Measurements from ENCODE around the gene COL13A1. TPM values are rescaled to one million over a fixed set of nuclear protein-coding genes. Genes with fewer than 3 reads are reported as not detected.

The COL13A1 gene
- total and polyA plus RNA-seq, 7 experiments from 2014 or later = 0.88 TPM; not detected in 6

DNA sequence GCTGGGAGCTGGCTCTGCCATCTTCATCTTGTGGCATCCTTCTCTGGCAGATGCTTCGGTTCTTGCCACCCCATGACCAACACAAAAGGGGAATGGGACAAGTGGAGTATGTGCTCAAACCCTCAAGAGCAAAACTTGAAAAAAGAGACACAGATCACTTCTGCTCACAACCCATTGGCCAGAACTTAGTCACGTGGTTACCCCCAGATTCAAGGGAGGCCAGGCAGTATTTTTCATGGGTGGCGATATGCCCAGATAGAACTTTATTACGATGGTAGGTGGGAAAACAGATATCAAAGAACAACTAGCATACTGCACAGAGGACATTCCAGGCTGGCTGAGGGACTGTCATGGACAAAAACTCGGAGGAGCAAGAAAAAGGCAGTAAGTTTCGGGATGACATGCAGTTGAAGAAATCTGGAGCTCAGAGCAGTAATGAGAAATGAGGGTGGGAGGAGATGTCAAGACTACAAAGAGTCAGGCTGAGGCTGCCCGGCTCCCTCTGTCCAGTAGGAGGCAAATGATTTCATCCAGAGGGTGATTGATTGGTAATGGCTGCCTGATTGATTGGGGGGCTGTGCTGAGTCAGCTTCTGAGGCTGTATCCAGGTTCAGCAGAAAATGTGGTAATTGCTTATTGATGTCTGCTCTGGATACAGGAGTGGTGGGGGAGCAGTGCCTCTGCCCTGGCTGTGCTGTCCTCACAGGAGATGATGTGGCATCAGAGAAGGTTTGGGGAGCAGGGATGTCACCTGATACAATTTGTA lies 25.3 kb downstream of the COL13A1 start:
- POLR2A ChIA-PET = no interaction called here
- intact Hi-C loops (cut with micrococcal nuclease) = no loop called here
- Mint-ChIP-seq H3K4me3 (no peak overlapping the region), H3K4me1 (peaks cover 0 to 5% (median 0%) of the 10 kb centered on the region in 7 donors), H3K36me3 (no peaks in the 10 kb centered on the region), H3K9me3 (no peaks in the 10 kb centered on the region), H3K27me3 (peaks cover 5 to 25% (median 15%) of the 10 kb centered on the region in 5 donors), H3K27ac (no peak overlapping the region)
- DNase-seq (no peak), ATAC-seq (no peak)
- Histone ChIP-seq H3K27ac (ENCODE audit: low read depth, low read length) (no peak overlapping the region), H3K4me1 (ENCODE audit: control insufficient read depth in 2 of 2, insufficient read depth in 2 of 2, low read length in 2 of 2) (no peaks in the 10 kb centered on the region), H3K4me3 (ENCODE audit: low read length) (no peak overlapping the region), H3K36me3 (ENCODE audit: control insufficient read depth in 2 of 3, insufficient read depth in 3 of 3, low read length in 3 of 3) (no peaks in the 10 kb centered on the region), H3K27me3 (ENCODE audit: control insufficient read depth in 2 of 2, insufficient read depth in 2 of 2, low read length in 2 of 2) (no peaks in the 10 kb centered on the region), H3K9me3 (ENCODE audit: control insufficient read depth in 2 of 3, low read length in 3 of 3) (no peaks in the 10 kb centered on the region)
- CTCF ChIA-PET = no interaction called here

DNA sequence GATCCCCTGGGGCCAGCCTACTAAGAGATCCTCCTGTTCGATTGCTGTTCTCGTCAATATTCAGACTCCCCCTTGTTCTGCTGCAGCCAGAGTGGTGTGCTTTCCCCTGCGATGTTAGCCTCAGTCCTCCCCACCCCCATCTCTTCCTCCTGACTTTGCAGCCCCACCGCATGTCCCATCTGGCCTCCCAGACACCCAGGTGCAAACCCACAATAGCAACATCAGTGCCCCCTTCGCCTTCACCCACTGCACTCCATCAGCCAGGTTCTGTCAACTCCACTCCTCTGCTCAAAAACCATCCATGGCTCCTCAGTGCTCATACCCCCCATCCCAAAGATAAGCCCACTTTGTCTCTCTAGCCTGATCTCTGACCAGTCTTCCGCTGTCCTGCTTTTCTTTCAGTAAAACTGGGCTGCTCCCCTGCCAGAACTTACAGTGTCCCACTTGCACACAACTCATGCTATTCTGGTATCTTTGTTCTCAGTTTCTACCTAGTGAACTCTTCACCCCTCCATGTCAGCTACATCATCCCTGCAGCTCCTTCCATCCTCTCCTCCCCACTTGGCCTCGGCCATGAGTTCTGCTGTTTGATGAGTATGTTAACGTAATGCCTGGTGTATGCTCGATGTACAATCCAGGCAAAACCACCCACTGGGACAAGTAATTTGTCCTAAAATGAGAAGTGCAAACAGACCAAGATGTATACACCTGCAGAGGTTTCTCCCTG lies 26.6 kb downstream of the COL13A1 start:
- Histone ChIP-seq H3K27me3 (ENCODE audit: control insufficient read depth in 2 of 2, insufficient read depth in 2 of 2, low read length in 2 of 2) (no peaks in the 10 kb centered on the region), H3K27ac (ENCODE audit: low read depth, low read length) (no peak overlapping the region), H3K9me3 (ENCODE audit: control insufficient read depth in 2 of 3, low read length in 3 of 3) (no peaks in the 10 kb centered on the region), H3K4me3 (ENCODE audit: low read length) (no peak overlapping the region), H3K36me3 (ENCODE audit: control insufficient read depth in 2 of 3, insufficient read depth in 3 of 3, low read length in 3 of 3) (no peaks in the 10 kb centered on the region), H3K4me1 (ENCODE audit: control insufficient read depth in 2 of 2, insufficient read depth in 2 of 2, low read length in 2 of 2) (no peaks in the 10 kb centered on the region)
- Mint-ChIP-seq H3K9me3 (no peaks in the 10 kb centered on the region), H3K27me3 (peaks cover 5 to 25% (median 15%) of the 10 kb centered on the region in 5 donors), H3K4me3 (no peak overlapping the region), H3K36me3 (no peaks in the 10 kb centered on the region), H3K4me1 (peaks cover 0 to 5% (median 0%) of the 10 kb centered on the region in 7 donors), H3K27ac (no peak overlapping the region)
- CTCF ChIA-PET = no interaction called here
- no peak for DNase-seq
- ATAC-seq = no peak
- POLR2A ChIA-PET = no interaction called here
- intact Hi-C loops (cut with micrococcal nuclease) = no loop called here

DNA sequence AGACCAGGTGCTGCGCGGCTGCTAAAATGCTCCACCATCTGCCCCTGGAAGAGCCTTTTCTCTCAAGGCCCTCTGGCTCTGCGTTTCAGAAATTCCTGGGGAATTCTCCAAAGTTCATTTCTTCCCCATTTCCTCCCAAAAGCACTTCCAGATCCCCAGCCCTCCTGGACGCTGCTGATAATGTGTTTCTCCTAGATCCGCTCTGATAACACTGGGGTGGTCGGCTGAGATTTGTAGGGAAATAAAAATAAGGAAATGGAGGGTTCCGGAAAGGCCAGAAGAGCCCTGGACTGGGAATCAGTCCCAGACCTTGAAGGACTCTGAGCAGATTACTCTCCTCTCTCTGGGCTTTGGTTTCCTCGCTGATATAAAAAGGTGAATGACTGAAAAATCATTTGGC lies 28.1 kb downstream of the COL13A1 start:
- Histone ChIP-seq H3K4me1 (ENCODE audit: control insufficient read depth in 2 of 2, insufficient read depth in 2 of 2, low read length in 2 of 2) (no peaks in the 10 kb centered on the region), H3K27ac (ENCODE audit: low read depth, low read length) (no peak overlapping the region), H3K4me3 (ENCODE audit: low read length) (no peak overlapping the region), H3K36me3 (ENCODE audit: control insufficient read depth in 2 of 3, insufficient read depth in 3 of 3, low read length in 3 of 3) (no peaks in the 10 kb centered on the region), H3K27me3 (ENCODE audit: control insufficient read depth in 2 of 2, insufficient read depth in 2 of 2, low read length in 2 of 2) (no peaks in the 10 kb centered on the region), H3K9me3 (ENCODE audit: control insufficient read depth in 2 of 3, low read length in 3 of 3) (no peaks in the 10 kb centered on the region)
- H3K4me1 Mint-ChIP-seq = peaks cover 0 to 5% (median 0%) of the 10 kb centered on the region in 7 donors
- H3K27me3 Mint-ChIP-seq = peaks cover 14 to 34% (median 16%) of the 10 kb centered on the region in 5 donors
- H3K27ac Mint-ChIP-seq = no peak overlapping the region
- no peaks in the 10 kb centered on the region for H3K36me3 Mint-ChIP-seq
- no peak for ATAC-seq
- no peak overlapping the region for H3K4me3 Mint-ChIP-seq
- CTCF ChIA-PET = interaction anchor here (0.6 kb wide), 1 partner anchor 946 kb away, joined by 3 read pairs; no protein-coding TSS in a partner anchor
- no peaks in the 10 kb centered on the region for H3K9me3 Mint-ChIP-seq
- no peak for DNase-seq
- POLR2A ChIA-PET = no interaction called here
- intact Hi-C loops (cut with micrococcal nuclease) = no loop called here

DNA sequence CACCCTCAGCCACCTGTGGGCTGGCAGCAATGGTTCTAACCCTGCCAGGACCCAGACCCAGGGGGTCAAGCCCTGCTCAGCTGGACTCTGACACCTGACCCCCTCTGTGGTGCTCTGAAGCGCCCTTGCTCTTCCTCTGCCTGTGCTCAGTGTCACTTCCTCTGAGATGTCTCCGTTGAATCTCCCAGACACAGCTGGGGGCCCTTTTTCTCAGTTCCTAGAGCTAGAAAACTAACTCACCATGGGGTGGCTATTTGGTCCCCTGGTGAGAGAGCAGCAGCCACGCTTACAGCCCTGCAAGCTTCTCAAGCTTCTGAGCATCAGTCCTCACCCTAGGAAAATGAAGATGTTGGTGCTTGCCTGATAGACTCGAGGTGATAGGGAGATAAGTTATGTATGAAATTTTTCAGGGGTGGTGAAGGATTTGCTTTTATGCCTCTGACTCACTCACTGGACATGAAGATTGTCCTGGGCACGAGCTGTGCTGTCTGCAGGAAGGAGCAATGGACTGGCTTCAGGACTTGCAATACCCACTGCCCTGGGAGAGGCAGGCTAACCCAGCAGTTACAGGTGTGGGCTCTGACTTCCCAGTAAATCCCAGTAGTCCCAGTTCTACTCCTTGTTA lies 29.6 kb downstream of the COL13A1 start:
- Histone ChIP-seq H3K27ac (ENCODE audit: low read depth, low read length) (no peak overlapping the region), H3K27me3 (ENCODE audit: control insufficient read depth in 2 of 2, insufficient read depth in 2 of 2, low read length in 2 of 2) (no peaks in the 10 kb centered on the region), H3K4me1 (ENCODE audit: control insufficient read depth in 2 of 2, insufficient read depth in 2 of 2, low read length in 2 of 2) (no peaks in the 10 kb centered on the region), H3K4me3 (ENCODE audit: low read length) (no peak overlapping the region), H3K9me3 (ENCODE audit: control insufficient read depth in 2 of 3, low read length in 3 of 3) (no peaks in the 10 kb centered on the region), H3K36me3 (ENCODE audit: control insufficient read depth in 2 of 3, insufficient read depth in 3 of 3, low read length in 3 of 3) (no peaks in the 10 kb centered on the region)
- no peak for DNase-seq
- Mint-ChIP-seq H3K36me3 (no peaks in the 10 kb centered on the region), H3K4me1 (peaks cover 0 to 5% (median 0%) of the 10 kb centered on the region in 7 donors), H3K27ac (no peak overlapping the region), H3K4me3 (no peak overlapping the region), H3K9me3 (no peaks in the 10 kb centered on the region), H3K27me3 (peaks cover 18 to 42% (median 24%) of the 10 kb centered on the region in 5 donors)
- ChIA-PET POLR2A (no interaction called here), CTCF (no interaction called here)
- intact Hi-C loops (cut with micrococcal nuclease) = no loop called here
- ATAC-seq = no peak

DNA sequence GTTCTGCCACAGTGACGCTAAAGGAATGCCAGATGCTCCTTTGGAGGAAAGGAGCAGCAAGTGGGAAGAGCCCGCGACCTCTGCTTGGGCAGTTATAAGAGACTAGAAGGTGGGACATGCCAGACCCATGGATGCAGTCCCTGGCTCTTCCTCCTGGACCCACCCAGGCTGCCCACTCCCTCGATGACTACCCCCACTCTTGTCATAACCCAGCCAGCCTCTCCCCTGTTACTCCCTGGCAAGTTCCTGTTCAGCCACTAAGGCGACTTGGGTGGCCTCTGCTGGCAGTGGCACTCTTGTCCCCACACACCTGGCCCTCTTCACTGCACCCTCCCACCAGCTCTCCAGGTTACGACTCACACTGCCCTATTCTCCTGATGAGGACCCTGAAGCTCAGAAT lies 33.5 kb downstream of the COL13A1 start:
- Histone ChIP-seq H3K27me3 (ENCODE audit: control insufficient read depth in 2 of 2, insufficient read depth in 2 of 2, low read length in 2 of 2) (no peaks in the 10 kb centered on the region), H3K4me1 (ENCODE audit: control insufficient read depth in 2 of 2, insufficient read depth in 2 of 2, low read length in 2 of 2) (no peaks in the 10 kb centered on the region), H3K36me3 (ENCODE audit: control insufficient read depth in 2 of 3, insufficient read depth in 3 of 3, low read length in 3 of 3) (no peaks in the 10 kb centered on the region), H3K9me3 (ENCODE audit: control insufficient read depth in 2 of 3, low read length in 3 of 3) (no peaks in the 10 kb centered on the region), H3K27ac (ENCODE audit: low read depth, low read length) (no peak overlapping the region), H3K4me3 (ENCODE audit: low read length) (no peak overlapping the region)
- DNase-seq = no peak
- no peaks in the 10 kb centered on the region for H3K9me3 Mint-ChIP-seq
- ChIA-PET CTCF (interaction anchor here (0.5 kb wide), 1 partner anchor 529 kb away, joined by 3 read pairs; no protein-coding TSS in a partner anchor), POLR2A (no interaction called here)
- no peak for ATAC-seq
- H3K27me3 Mint-ChIP-seq = peaks cover 8 to 22% (median 13%) of the 10 kb centered on the region in 5 donors
- no peak overlapping the region for H3K27ac Mint-ChIP-seq
- no peaks in the 10 kb centered on the region for H3K4me1 Mint-ChIP-seq
- no peak overlapping the region for H3K4me3 Mint-ChIP-seq
- no peaks in the 10 kb centered on the region for H3K36me3 Mint-ChIP-seq
- intact Hi-C loops (cut with micrococcal nuclease) = no loop called here

DNA sequence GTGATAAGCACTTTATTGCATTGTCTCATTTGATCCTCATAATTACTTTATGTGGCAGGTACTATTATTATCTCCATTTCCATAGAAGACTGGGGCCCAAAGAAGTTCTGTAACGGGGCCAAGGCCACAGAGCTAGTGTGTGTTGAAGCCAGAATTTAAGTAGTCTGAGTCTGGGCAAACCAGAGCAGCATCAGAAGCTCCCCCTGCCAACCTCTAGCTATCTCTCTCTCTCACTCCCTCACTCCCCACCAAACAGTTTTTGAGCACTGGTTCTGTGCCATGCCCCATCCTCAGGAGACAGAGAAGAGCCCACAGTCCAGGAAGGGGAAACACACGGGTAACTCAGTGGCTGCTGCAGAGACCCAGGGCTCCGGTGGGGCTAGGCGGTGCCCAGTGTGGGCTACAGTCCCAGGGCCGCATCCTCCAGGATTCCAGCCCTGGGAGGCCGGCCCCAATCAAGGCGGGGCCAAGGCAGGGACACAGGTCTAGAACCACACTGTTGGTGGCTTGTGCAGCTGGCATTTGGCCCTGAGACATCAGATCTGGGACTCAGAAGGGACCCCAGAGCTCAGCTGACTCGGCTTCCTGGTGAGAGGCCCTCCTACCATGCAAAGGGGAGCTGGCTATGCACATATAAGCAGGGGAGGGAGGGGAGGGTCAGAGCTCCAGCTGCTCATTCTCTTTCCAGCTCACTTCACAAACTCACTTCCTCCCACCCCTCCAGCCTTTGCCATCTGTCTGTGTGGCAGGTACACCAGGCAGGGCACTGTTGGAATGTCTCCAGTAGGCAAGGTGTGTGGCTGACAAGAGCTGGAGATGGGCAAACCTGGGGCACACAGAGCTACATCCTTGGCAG lies 34.4 kb downstream of the COL13A1 start:
- ChIA-PET CTCF (no interaction called here), POLR2A (no interaction called here)
- Histone ChIP-seq H3K4me3 (ENCODE audit: low read length) (no peak overlapping the region), H3K36me3 (ENCODE audit: control insufficient read depth in 2 of 3, insufficient read depth in 3 of 3, low read length in 3 of 3) (no peaks in the 10 kb centered on the region), H3K27me3 (ENCODE audit: control insufficient read depth in 2 of 2, insufficient read depth in 2 of 2, low read length in 2 of 2) (no peaks in the 10 kb centered on the region), H3K9me3 (ENCODE audit: control insufficient read depth in 2 of 3, low read length in 3 of 3) (no peaks in the 10 kb centered on the region), H3K27ac (ENCODE audit: low read depth, low read length) (no peak overlapping the region), H3K4me1 (ENCODE audit: control insufficient read depth in 2 of 2, insufficient read depth in 2 of 2, low read length in 2 of 2) (no peaks in the 10 kb centered on the region)
- ATAC-seq (no peak), DNase-seq (no peak)
- H3K27ac Mint-ChIP-seq = no peak overlapping the region
- H3K36me3 Mint-ChIP-seq = no peaks in the 10 kb centered on the region
- H3K27me3 Mint-ChIP-seq = peaks cover 8 to 21% (median 13%) of the 10 kb centered on the region in 5 donors
- no peak overlapping the region for H3K4me3 Mint-ChIP-seq
- H3K4me1 Mint-ChIP-seq = no peaks in the 10 kb centered on the region
- intact Hi-C loops (cut with micrococcal nuclease) = no loop called here
- H3K9me3 Mint-ChIP-seq = no peaks in the 10 kb centered on the region
